Psoas muscle (tissue), 8 donors: ENCODE data around the gene CHKA. TPM values are rescaled to one million over a fixed set of nuclear protein-coding genes. Genes with fewer than 3 reads are reported as not detected.

ENCODE experiments used
- ATAC-seq, 4 donors: fragments of 200-7000 bp; cut with Tn5 transposase; one replicate each; pipeline ENCODE4 v1.9.1; 2020; ENCODE audit warnings: moderate library complexity in 3 of 4, mild to moderate bottlenecking in 2 of 4
- DNase-seq, 2 donors: peaks; one replicate each; pipeline ENCODE4 v3.0.0-alpha.2; 2020
- H3K27ac ChIP-seq: fragments of 200-600 bp; one replicate; pipeline ENCODE4 v1.8.0; 2022
- H3K27me3 ChIP-seq, 3 donors: fragments of 200-600 bp in 1 of 3; one replicate each; pipeline versions ENCODE4 v1.6.1 to v1.8.0; 2013 to 2022; ENCODE audit warnings: low read length in 2 of 3, mild to moderate bottlenecking in 2 of 3, moderate library complexity in 1 of 3; ENCODE audit not compliant: insufficient read depth in 3 of 3
- H3K36me3 ChIP-seq, 2 donors: fragments of 200-600 bp in 1 of 2; one replicate each; pipeline versions ENCODE4 v1.6.1 to v1.8.0; 2013 to 2022; ENCODE audit warnings: low read depth in 1 of 2, mild to moderate bottlenecking in 1 of 2, moderate library complexity in 1 of 2; ENCODE audit not compliant: insufficient read depth in 1 of 2
- H3K4me1 ChIP-seq: fragments of 200-600 bp; one replicate; pipeline ENCODE4 v1.8.0; 2022
- H3K4me3 ChIP-seq: fragments of 200-600 bp; one replicate; pipeline ENCODE4 v1.8.0; 2022; ENCODE audit warnings: mild to moderate bottlenecking
- H3K9me3 ChIP-seq: fragments of 200-600 bp; one replicate; pipeline ENCODE4 v1.8.0; 2022
- CTCF ChIP-seq: fragments of 200-600 bp; IDR thresholded peaks from one replicate; pipeline ENCODE4 v1.8.0; 2022; ENCODE audit warnings: antibody characterized with exemption
- WGBS, 3 donors: extraction: QIAGEN DNeasy Blood & Tissue Kit; methylation state at CpG; one replicate each; pipeline versions ENCODE4 v1.1.6 to v1.1.7; 2013; 5-methylcytosine and 5-hydroxymethylcytosine counted together
- intact Hi-C, 2 donors: fragments of 100-400 bp; cut with DNase I; formaldehyde crosslinking; loops; one replicate each; pipeline versions ENCODE4 v1.11.0 to v1.14.2; 2022
- polyA plus RNA-seq, 3 donors: library from polyadenylated mRNA; stranded (reverse); fragments of 200-250 nt; gene quantifications; one replicate each; pipeline ENCODE4 v1.2.3, GENCODE V29; 2013
- total RNA-seq, 4 donors: library from RNA; stranded (reverse); fragmentation: NEBNext Ultra II Directional in 2 of 4; extraction: Animal tissue kit (Norgen Biotek cat#: 25700) in 2 of 4; gene quantifications; one replicate each; pipeline versions ENCODE4 v1.2.1 to v1.2.4, GENCODE V29; 2021 to 2023
- donor health status: healthy with polysubstance abuse.
- donor health status: DM: no; HTN: no; CAD: no; lungs with moderate emphysema.
- donor health status: Bipolar disorder and iron deficiency.
- donor health status: healthy.
- donor health status: DM: yes; HTN: yes; CAD: no.
- donor health status: DM: no; HTN: no; CAD: no.
- donor health status: DM: no; HTN: no; CAD: no.
- donor health status: DM: yes; HTN: yes; CAD: no.

CHKA gene
- total and polyA plus RNA-seq, 7 donors: 3.6 to 11.2 (median 6.2) TPM

DNA sequence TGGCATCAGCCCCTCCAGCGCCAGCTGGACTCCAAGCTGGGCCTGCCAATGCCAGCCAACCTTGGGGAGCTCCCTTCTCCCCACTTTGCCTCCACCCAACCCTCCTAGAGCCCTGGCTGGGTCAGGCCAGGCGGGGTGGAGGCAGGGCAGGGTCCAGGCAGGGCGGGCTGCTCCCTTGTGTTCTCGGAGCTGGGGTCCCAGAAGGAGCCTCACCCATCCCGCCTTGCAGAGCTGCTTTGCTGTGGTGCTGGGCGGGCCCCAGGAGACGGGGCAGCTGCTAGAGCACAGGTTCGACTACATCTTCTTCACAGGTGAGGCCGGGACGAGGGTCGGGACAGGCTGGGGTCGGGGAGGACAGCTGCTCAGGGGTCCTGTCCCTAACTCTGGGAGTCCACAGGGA lies 101.7 kb downstream of the CHKA start:
- Histone ChIP-seq H3K9me3 (no peaks in the 10 kb centered on the region), H3K36me3 (peaks cover 0 to 3% of the 10 kb centered on the region in 2 donors), H3K4me3 (no peak overlapping the region), H3K27me3 (no peaks in the 10 kb centered on the region), H3K27ac (no peak overlapping the region), H3K4me1 (no peaks in the 10 kb centered on the region)
- DNase-seq: no peak
- intact Hi-C loops: no loop called here
- TF ChIP-seq CTCF: no peak
- WGBS, 3 donors: 86 to 90% (median 89%) methylated on average over 11 to 12 of the region's 12 CpGs
- no peak for ATAC-seq

- no peak for TF ChIP-seq CTCF
- WGBS, 3 donors: 82 to 92% (median 88%) methylated on average over 18 of the region's 18 CpGs
- H3K27me3 ChIP-seq: no peaks in the 10 kb centered on the region
- no peaks in the 10 kb centered on the region for H3K36me3 ChIP-seq
- H3K4me3 ChIP-seq: no peak overlapping the region
- no peaks in the 10 kb centered on the region for H3K9me3 ChIP-seq
- intact Hi-C loops: no loop called here
- DNase-seq: no peak
- no peak for ATAC-seq
- no peaks in the 10 kb centered on the region for H3K4me1 ChIP-seq
- no peak overlapping the region for H3K27ac ChIP-seq
Measured at GRCh38 chr11:68018730-68019190, 102.4 kb downstream of the CHKA start.

DNA sequence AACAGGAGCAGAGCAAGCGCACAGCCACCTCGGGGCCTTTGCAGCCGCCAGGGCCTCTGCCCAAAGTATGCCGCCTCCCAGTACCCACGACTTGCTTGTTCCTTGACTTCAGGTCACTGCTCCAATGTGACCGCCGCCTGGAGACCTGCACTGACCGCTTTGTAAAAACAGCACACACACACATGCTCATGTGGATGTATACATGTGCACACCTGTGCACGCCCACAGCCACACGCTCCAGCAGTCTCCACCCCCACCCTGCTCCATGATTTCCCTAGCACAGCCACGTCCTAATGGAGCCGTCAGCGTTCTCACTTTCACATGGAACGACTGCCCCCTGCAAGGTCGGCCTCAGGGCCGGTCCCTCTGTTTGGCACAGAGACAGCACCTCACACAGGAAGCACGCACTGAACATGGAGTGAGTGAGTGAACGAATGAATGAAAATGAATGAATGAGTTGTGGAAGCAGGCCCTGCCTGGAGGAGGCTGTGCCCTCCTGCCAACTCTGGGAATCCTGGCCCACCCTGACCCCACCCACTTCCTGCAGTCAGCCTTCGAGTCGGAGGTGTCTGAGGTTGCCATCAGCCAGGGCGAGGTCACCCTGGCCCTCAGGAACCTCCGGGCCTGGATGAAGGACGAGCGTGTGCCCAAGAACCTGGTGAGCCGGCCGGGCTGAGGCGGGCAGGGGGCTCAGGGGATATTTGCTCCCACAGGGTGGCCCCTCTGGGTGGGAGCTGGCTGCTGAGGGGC lies 103.0 kb downstream of the CHKA start:
- Histone ChIP-seq H3K9me3 (no peaks in the 10 kb centered on the region), H3K4me1 (no peaks in the 10 kb centered on the region), H3K36me3 (no peaks in the 10 kb centered on the region), H3K27me3 (no peaks in the 10 kb centered on the region), H3K4me3 (no peak overlapping the region), H3K27ac (no peak overlapping the region)
- intact Hi-C loops: no loop called here
- DNase-seq: no peak
- ATAC-seq: no peak
- no peak for TF ChIP-seq CTCF
- 76 to 78% (median 77%) methylated on average over 27 of the region's 27 CpGs for WGBS, 3 donors

DNA sequence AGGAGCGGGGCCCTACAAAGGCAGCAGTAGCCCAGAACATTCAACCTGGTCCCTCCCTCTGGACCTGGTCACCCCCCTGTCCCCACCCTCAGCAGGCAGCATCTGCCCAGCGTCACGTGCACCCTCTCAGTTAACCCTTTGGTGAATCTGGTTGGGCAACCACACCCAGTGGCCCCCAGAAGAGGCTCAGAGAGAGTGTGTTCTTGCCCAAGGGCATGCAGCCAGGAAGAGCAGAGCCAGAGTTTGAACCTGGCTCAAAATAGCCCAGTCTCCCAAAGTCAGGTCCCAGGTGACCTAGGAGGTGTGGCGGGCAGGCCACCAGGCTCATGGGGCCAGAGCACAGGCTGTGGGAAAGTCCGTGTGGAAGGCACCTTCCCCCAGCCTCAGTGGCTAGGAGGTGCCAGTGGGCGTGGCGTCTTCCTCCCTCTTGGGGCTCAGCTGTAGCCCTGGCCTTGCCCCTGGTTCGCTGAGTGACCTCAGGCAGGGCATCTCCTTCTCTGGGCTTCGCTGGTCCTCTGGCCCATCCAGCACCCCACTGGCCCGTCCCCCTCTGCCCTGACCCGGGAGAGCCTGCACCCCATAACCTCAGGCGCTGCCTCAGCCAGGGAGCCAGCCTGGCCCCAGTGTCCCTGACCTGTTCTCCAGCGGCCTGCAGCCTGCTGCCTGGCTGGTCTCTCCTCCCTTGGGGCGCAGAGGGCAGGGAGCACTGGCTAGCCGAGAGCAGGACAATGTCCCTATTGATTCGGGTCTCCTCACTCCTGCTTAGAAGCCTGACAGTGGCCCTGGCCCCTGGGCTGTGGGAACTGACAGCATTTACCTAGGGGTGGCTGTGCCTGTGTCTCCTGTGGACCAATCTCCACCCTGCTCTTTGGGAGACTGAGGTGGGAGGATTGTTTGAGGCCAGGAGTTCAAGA lies 104.0 kb downstream of the CHKA start:
- no peak for TF ChIP-seq CTCF
- WGBS, 3 donors: 52 to 60% (median 53%) methylated on average over 15 to 16 of the region's 16 CpGs
- no peak overlapping the region for H3K27ac ChIP-seq
- H3K9me3 ChIP-seq: no peaks in the 10 kb centered on the region
- DNase-seq: no peak
- H3K36me3 ChIP-seq: no peaks in the 10 kb centered on the region
- intact Hi-C loops: no loop called here
- H3K27me3 ChIP-seq: no peaks in the 10 kb centered on the region
- no peaks in the 10 kb centered on the region for H3K4me1 ChIP-seq
- no peak overlapping the region for H3K4me3 ChIP-seq
- ATAC-seq: no peak
